Uterus (tissue), 2 donors: Measurements from ENCODE around the gene PLA2G4F.

Experiments
- POLR2A ChIP-seq, 2 donors: fragments of 450-650 bp; IDR thresholded peaks; one replicate each; pipeline ENCODE4 v1.6.1; 2016; ENCODE audit warnings: antibody characterized with exemption in 2 of 2, mild to moderate bottlenecking in 1 of 2, moderate library complexity in 1 of 2
- TF ChIP-seq, protein P1 (sequence below), 4 experiments: fragments of 200-600 bp in 2 of 4; fragments of 450-650 bp in 2 of 4; sonication (generic) in 2 of 4; IDR thresholded peaks; one replicate each; pipeline ENCODE4 v1.5.1; 2016 to 2019; ENCODE audit warnings: antibody characterized with exemption in 4 of 4, mild to moderate bottlenecking in 2 of 4, moderate library complexity in 1 of 4

DNA sequence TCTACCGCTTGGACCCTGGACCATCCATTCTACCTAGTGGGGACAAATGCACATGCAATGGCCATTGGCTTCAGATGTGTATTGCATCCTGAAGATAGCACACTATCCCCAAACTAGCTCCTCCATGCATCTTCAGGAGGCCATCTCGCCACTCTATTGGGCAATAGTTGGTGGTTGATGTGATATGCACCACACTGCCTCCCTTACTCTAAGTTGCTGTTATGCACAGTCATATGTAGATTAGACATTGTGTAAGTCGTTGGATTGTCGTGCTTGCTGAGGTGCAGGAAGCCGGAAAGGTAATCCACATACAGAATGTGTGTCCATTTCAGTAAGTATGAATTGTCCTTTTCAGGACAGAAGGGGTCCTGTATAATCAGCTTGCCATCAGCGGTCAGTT is 35.4 kb downstream of the PLA2G4F start:
- TF ChIP-seq, protein P1, sequence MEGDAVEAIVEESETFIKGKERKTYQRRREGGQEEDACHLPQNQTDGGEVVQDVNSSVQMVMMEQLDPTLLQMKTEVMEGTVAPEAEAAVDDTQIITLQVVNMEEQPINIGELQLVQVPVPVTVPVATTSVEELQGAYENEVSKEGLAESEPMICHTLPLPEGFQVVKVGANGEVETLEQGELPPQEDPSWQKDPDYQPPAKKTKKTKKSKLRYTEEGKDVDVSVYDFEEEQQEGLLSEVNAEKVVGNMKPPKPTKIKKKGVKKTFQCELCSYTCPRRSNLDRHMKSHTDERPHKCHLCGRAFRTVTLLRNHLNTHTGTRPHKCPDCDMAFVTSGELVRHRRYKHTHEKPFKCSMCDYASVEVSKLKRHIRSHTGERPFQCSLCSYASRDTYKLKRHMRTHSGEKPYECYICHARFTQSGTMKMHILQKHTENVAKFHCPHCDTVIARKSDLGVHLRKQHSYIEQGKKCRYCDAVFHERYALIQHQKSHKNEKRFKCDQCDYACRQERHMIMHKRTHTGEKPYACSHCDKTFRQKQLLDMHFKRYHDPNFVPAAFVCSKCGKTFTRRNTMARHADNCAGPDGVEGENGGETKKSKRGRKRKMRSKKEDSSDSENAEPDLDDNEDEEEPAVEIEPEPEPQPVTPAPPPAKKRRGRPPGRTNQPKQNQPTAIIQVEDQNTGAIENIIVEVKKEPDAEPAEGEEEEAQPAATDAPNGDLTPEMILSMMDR (IDR thresholded peaks at IDR 0.05): no peak
- no peak for TF ChIP-seq POLR2A (IDR thresholded peaks at IDR 0.05)
